GDM1 (cell line): Measurements from ENCODE around the gene FA2H.
"Not testable (repeated sequence)": the region's sequence is repeated elsewhere in the genome, so short reads cannot be mapped to it uniquely, and the experiment has no call there.

ENCODE experiments used
- DNase-seq: peaks from one replicate; lab custom pipeline; 2025; lab: John Stamatoyannopoulos, UW

FA2H gene, protein sequence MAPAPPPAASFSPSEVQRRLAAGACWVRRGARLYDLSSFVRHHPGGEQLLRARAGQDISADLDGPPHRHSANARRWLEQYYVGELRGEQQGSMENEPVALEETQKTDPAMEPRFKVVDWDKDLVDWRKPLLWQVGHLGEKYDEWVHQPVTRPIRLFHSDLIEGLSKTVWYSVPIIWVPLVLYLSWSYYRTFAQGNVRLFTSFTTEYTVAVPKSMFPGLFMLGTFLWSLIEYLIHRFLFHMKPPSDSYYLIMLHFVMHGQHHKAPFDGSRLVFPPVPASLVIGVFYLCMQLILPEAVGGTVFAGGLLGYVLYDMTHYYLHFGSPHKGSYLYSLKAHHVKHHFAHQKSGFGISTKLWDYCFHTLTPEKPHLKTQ

DNA sequence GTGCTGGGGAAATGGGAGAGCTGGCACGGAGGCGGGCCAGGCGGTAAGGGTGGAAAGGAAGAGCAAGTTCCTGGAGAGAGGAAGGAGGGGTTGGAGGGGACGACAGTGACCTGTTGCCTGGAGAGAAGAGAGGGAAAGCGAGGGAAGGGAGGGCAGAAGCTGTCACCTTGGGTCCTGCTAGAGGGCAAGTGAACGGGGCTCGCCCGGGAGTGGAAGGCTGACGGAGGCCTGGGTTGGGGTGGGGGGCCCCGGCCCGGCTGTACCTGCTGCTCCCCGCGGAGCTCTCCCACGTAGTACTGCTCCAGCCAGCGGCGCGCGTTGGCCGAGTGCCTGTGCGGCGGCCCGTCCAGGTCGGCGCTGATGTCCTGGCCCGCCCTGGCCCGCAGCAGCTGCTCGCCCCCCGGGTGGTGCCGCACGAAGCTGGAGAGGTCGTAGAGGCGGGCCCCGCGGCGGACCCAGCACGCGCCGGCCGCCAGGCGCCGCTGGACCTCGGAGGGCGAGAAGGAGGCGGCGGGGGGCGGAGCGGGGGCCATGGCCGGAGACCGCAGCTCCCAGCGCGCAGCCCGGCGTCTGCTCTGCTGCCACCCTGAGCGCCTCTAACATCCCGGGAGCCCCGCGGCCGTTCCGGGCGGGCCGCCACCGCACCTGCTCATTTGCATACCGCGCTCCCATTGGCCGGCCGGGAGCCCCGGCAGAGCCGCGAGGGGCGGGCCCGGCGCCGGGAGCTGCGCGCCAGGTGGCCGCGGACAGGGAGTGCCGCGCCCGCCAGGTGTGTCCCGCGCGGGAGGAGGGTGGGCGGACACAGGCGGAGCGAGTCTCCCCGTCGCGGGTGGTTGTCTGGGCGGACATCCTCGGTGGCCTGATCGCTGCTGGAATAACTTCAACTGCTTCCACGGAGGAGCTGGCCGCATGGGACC lies at the start of gene FA2H:
Gene FA2H (minus strand): TSS at position 598 of the 917 bp plus-strand sequence. CDS start 65 bp downstream, at position 533.
- no peak for DNase-seq

DNA sequence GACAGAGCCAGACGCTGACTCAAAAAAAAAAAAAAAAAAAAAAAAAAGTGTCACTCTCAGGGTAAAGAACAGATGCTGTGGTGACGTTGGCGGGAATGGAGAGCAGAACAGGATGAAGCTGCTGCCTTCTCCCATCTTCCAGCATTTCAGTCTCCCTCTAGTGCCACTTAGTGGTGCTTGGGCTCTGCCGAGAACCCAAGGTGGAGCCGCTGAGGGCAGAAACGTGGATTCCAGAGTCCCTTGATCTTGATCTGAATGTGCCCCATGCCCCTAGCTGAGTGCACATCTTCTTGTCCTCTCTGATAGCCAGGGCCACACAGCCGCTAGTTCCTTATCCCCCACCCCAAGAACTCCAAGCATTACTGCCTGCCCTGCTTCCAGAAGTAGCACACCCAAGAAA lies 43.2 kb upstream of the FA2H start:
- no peak for DNase-seq

GRCh38 chr16:74813109-74813641 lies 38.6 kb upstream of the FA2H start:
- peak; percentile 40 for DNase-seq

- DNase-seq: no peak
Measured at GRCh38 chr16:74811911-74812310, 37.3 kb upstream of the FA2H start.

GRCh38 chr16:74811216-74811615 lies 36.6 kb upstream of the FA2H start:
- not testable (repeated sequence) for DNase-seq

DNA sequence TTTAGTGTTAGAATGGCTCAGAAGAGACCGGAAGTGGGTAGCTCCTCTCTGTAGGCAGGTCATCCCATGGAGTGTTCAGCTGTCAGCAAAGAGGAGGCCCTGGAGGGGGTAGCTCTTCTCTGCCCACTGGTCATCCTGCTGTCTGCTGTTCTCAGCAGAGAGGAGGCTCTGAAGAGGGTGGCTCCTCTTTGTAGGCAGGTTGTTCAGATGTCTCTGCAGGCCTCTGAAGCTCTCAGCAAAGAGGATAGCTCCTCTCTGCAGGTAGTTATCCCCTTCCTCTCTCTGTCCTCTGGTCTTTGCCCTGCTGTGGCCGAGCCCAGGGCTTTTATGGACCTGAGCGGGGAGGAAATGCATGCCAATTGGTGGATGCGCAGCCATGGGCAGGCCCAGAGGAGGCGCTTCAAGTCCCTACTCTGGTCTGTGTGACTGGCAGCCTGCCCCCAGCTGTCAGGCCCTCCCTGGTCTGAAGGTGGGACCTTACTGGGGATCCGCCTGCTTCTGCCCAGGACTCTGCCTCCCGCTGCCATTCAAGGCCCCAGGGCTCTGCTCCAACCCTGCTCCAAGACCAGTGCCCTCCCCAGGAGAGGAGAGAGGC lies 32.5 kb upstream of the FA2H start:
- no peak for DNase-seq

- DNase-seq: no peak
Measured at GRCh38 chr16:74800216-74800871, 25.7 kb upstream of the FA2H start.

GRCh38 chr16:74797414-74797813 lies 22.8 kb upstream of the FA2H start:
- DNase-seq: no peak

- DNase-seq: no peak
Measured at GRCh38 chr16:74795104-74795503, 20.5 kb upstream of the FA2H start.

- no peak for DNase-seq
Measured at GRCh38 chr16:74794668-74795067, 20.0 kb upstream of the FA2H start.

- no peak for DNase-seq
Measured at GRCh38 chr16:74793571-74793970, 19.0 kb upstream of the FA2H start.

- DNase-seq: no peak
Measured at GRCh38 chr16:74792225-74792624, 17.6 kb upstream of the FA2H start.

GRCh38 chr16:74791749-74792148 lies 17.1 kb upstream of the FA2H start:
- not testable (repeated sequence) for DNase-seq

DNA sequence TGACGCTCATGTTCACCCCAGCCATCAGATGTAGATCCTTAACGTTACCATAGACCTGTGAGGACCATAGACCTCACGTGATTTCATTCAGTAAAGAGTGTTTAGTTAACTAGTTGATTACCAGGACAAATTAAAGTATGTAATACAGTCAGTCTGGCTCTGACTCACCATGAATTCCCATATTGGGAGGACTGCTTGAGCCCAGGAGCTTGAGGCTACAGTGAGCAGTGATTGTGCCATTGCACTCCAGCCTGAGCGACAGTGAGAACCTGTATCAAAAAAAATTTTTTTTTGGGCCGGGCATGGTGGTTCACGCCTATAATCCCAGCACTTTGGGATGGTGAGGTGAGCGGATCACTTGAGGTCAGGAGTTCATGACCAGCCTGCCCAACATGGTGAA lies 13.5 kb upstream of the FA2H start:
- DNase-seq: no peak

GRCh38 chr16:74785031-74785430 lies 10.4 kb upstream of the FA2H start:
- no peak for DNase-seq

DNA sequence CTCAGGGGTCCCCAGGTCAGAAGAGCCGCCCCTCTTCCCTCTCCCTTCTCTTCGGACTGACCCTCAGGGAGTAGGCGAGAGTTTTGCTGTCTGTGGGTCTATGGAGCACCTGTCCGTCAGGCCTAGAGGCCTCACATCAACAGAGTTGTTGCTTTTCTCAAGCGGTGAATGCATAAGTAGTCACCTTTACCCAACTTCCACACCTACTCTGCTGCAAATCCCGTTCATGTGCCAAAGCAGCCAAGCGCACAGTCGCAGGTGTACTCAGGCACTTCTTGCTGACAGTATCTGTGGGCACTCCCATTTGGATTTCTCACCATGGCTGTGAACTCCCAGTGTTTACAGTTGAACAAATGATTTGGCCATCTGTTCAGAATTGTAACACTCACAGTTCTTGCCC lies 4.0 kb upstream of the FA2H start:
- DNase-seq: no peak

DNA sequence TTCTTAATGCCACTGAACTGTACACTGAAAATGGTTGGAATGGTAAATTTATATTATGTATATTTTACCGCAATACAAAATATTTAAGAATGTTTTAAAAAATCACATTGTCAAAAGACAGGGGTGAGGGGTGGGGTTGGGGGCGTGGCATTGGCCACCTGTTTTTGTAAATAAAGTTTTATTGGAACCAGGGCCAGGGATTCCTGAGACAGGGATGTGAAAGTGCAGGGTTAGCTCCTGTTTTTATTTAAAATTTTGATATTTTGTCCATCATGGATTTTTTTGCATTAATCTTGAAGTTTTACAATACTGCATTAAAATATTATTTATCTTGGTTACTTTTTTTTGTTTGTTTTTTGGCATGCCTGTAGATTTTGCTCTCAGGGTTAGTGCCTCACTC lies 2.3 kb upstream of the FA2H start:
- DNase-seq: no peak

DNA sequence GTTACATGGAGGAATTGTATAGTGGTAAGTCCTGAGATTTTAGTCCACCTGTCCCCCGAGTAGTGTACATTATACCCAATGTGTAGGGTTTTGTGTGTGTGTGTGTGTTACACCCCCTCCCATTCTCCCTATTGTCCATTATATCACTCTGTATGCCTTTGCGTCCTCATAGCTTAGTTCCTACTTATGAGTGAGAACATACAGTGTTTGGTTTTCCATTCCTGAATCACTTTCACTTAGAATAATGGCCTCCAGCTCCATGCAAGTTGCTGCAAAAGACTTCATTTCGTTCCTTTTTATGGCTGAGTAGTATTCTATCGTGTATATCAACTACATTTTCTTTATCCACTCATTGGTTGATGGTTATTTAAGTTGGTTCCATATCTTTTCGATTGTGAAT lies 635 bp upstream of the FA2H start:
- no peak for DNase-seq

- DNase-seq: no peak
Measured at GRCh38 chr16:74773446-74774222, 986 bp downstream of the FA2H start.

DNA sequence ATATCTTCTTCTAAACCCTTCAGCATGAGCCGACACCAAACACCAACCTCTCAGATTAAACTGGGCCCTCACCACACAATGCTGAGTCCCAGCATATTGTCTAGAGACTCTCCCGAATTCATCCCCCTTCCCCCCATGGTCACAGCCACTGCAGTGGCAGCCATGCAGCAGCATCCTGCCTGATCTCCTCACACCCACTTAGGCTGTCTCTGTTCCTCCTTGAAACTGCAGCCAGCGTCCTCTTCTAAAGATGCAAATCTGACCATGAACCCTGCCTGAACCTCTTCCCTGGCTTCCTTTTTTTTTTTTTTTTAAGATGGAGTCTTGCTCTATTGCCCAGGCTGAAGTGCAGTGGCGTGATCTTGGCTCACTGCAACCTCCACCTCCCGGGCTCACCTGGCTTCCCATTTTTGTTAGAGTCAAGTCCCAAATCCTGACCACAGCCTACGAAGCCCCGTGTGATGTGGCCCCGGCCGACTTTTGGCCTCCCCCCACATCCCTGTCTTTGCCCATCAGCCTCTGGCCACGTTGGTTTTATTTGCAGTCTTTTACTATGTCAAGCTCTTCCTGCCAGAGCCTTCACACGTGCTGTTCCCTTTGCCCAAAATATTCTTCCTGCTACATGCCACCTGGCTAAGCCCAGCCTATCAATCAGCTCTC lies 2.8 kb downstream of the FA2H start:
- no peak for DNase-seq
